GM23338 (cell line): ENCODE results near the gene ADGRB3. TPM values are rescaled to one million over a fixed set of nuclear protein-coding genes. Genes with fewer than 3 reads are reported as not detected.

Experiments used
- ATAC-seq: fragments of 200-7000 bp; cut with Tn5 transposase; 3 replicates; pipeline ENCODE4 v1.9.1; 2020
- DNase-seq: peaks from one replicate; pipeline ENCODE4 v3.0.0-alpha.2; 2015; ENCODE audit warnings: low spot score
- H2AFZ ChIP-seq: fragments of 200-600 bp; sonication (generic); 2 replicates; pipeline ENCODE4 v1.8.0; 2016; ENCODE audit warnings: antibody characterized with exemption, mild to moderate bottlenecking, moderate library complexity
- H3F3A ChIP-seq: fragments of 200-600 bp; sonication (generic); replicated peaks from 2 replicates; pipeline ENCODE4 v1.8.0; 2017; ENCODE audit warnings: antibody characterized with exemption, mixed run types, low read depth
- H3K27ac ChIP-seq: fragments of 200-600 bp; sonication (generic); 2 replicates; pipeline ENCODE4 v1.6.1; 2016; ENCODE audit warnings: low read depth
- H3K27me3 ChIP-seq: fragments of 200-600 bp; sonication (generic); 2 replicates; pipeline ENCODE4 v1.8.0; 2016; ENCODE audit warnings: mild to moderate bottlenecking, mixed run types, moderate library complexity; ENCODE audit not compliant: insufficient read depth
- H3K36me3 ChIP-seq: fragments of 200-600 bp; sonication (generic); 2 replicates; pipeline ENCODE4 v1.8.0; 2016; ENCODE audit warnings: mild to moderate bottlenecking; ENCODE audit not compliant: insufficient read depth
- H3K4me1 ChIP-seq: fragments of 200-600 bp; sonication (generic); 2 replicates; pipeline ENCODE4 v1.8.0; 2016; ENCODE audit warnings: mild to moderate bottlenecking, moderate library complexity; ENCODE audit not compliant: insufficient read depth
- H3K4me2 ChIP-seq: fragments of 200-600 bp; sonication (generic); 2 replicates; pipeline ENCODE4 v1.7.1; 2017; ENCODE audit warnings: mixed run types
- H3K4me3 ChIP-seq: fragments of 200-600 bp; sonication (generic); 2 replicates; pipeline ENCODE4 v1.6.1; 2016; ENCODE audit warnings: mixed run types
- H3K79me2 ChIP-seq: fragments of 200-600 bp; sonication (generic); replicated peaks from 2 replicates; pipeline ENCODE4 v1.8.0; 2017; ENCODE audit warnings: mild to moderate bottlenecking; ENCODE audit not compliant: insufficient read depth
- H3K9me2 ChIP-seq: fragments of 200-600 bp; sonication (generic); 2 replicates; pipeline ENCODE4 v1.8.0; 2017; ENCODE audit not compliant: insufficient read depth
- H4K20me1 ChIP-seq: fragments of 200-600 bp; sonication (generic); replicated peaks from 2 replicates; pipeline ENCODE4 v1.8.0; 2017; ENCODE audit warnings: mild to moderate bottlenecking; ENCODE audit not compliant: insufficient read depth
- H3K27ac Mint-ChIP-seq: 2 replicates; pipeline ENCODE4 v1.8.0; 2020; ENCODE audit warnings: inconsistent platforms, mild to moderate bottlenecking, moderate library complexity, mixed read lengths
- H3K27me3 Mint-ChIP-seq: 3 replicates; pipeline ENCODE4 v1.8.0; 2022; ENCODE audit warnings: low read depth, mild to moderate bottlenecking, moderate library complexity, mixed read lengths, inconsistent platforms; ENCODE audit not compliant: insufficient read depth, poor library complexity
- H3K36me3 Mint-ChIP-seq: 3 replicates; pipeline ENCODE4 v1.8.0; 2021; ENCODE audit warnings: low read depth, mild to moderate bottlenecking, inconsistent platforms, moderate library complexity, mixed read lengths
- H3K4me1 Mint-ChIP-seq: 3 replicates; pipeline ENCODE4 v1.8.0; 2020; ENCODE audit warnings: mild to moderate bottlenecking, inconsistent platforms, mixed read lengths
- H3K4me3 Mint-ChIP-seq: 3 replicates; pipeline ENCODE4 v1.8.0; 2021; ENCODE audit warnings: moderate library complexity, mild to moderate bottlenecking, inconsistent platforms, mixed read lengths
- H3K9me3 Mint-ChIP-seq: 3 replicates; pipeline ENCODE4 v1.8.0; 2020; ENCODE audit warnings: moderate library complexity, mild to moderate bottlenecking, inconsistent platforms, mixed read lengths
- CREB1 ChIP-seq: fragments of 250-450 bp; sonication (Bioruptor Pico); IDR thresholded peaks from 2 replicates; pipeline ENCODE4 v1.5.0; 2020; ENCODE audit warnings: low read depth, mild to moderate bottlenecking, moderate library complexity
- CTCF ChIP-seq, 2 experiments: fragments of 200-600 bp in 1 of 2; sonication (generic) in 1 of 2; conservative IDR thresholded peaks; 2 replicates each; pipeline versions ENCODE4 v1.5.1 to v1.6.1; 2016 to 2017; ENCODE audit warnings: antibody characterized with exemption in 2 of 2, low read depth in 2 of 2, mild to moderate bottlenecking in 2 of 2, moderate library complexity in 1 of 2
- ETS1 ChIP-seq: IDR thresholded peaks from 2 replicates; pipeline ENCODE4 v1.6.1; 2016; ENCODE audit warnings: antibody characterized with exemption
- EZH2phosphoT487 ChIP-seq: fragments of 200-600 bp; sonication (generic); IDR thresholded peaks from one replicate; pipeline ENCODE4 v1.8.1; 2018; ENCODE audit warnings: antibody characterized with exemption; ENCODE audit not compliant: unreplicated experiment
- JUNB ChIP-seq: IDR thresholded peaks from one replicate; pipeline ENCODE4 v1.6.1; 2016; ENCODE audit warnings: antibody characterized with exemption; ENCODE audit not compliant: unreplicated experiment
- NANOG ChIP-seq: IDR thresholded peaks from 2 replicates; pipeline ENCODE4 v1.6.1; 2016; ENCODE audit warnings: antibody characterized with exemption, borderline replicate concordance
- POLR2AphosphoS5 ChIP-seq: IDR thresholded peaks from 2 replicates; pipeline ENCODE4 v1.6.1; 2016; ENCODE audit warnings: antibody characterized with exemption, low read depth
- REST ChIP-seq: IDR thresholded peaks from one replicate; pipeline ENCODE4 v1.6.1; 2018; ENCODE audit warnings: antibody characterized with exemption; ENCODE audit not compliant: unreplicated experiment
- STAT1 ChIP-seq: IDR thresholded peaks from one replicate; pipeline ENCODE4 v1.6.1; 2016; ENCODE audit warnings: antibody characterized with exemption; ENCODE audit not compliant: unreplicated experiment
- ZNF114 ChIP-seq: fragments of 250-450 bp; sonication (Bioruptor Pico); IDR thresholded peaks from 2 replicates; pipeline ENCODE4 v1.5.0; 2020; ENCODE audit warnings: mild to moderate bottlenecking, moderate library complexity
- ZNF331 ChIP-seq: fragments of 250-450 bp; sonication (Bioruptor Pico); IDR thresholded peaks from 2 replicates; pipeline ENCODE4 v1.5.0; 2020; ENCODE audit warnings: low read depth, mild to moderate bottlenecking, moderate library complexity
- ZNF462 ChIP-seq: fragments of 250-450 bp; sonication (Bioruptor Pico); IDR thresholded peaks from 2 replicates; pipeline ENCODE4 v1.5.0; 2020; ENCODE audit warnings: mild to moderate bottlenecking, moderate library complexity
- polyA plus RNA-seq: library from polyadenylated mRNA; unstranded; fragments of >200 nt; fragmentation: Nextera tagmentation; extraction: Ambion mirVana; gene quantifications from 2 replicates; pipeline ENCODE4 v1.2.1, GENCODE V29; 2016
- total RNA-seq: library from RNA; depleted of rRNA; stranded (reverse); fragments of >200 nt; shearing (Covaris generic); gene quantifications from 2 replicates; pipeline ENCODE4 v1.2.3, GENCODE V29; 2014

ADGRB3 gene
- total and polyA plus RNA-seq, 2 experiments from 2014 or later: 0.92 to 4.0 TPM

GRCh38 chr6:68760485-68760884 is 125.4 kb downstream of the ADGRB3 start:
- no peaks in the 10 kb centered on the region for H3K36me3 ChIP-seq
- H3K4me3 ChIP-seq: no peak overlapping the region
- no peaks in the 10 kb centered on the region for H3K9me3 Mint-ChIP-seq
- no peak overlapping the region for H3K27ac Mint-ChIP-seq
- H2AFZ ChIP-seq: no peak overlapping the region
- H3K79me2 ChIP-seq: no peaks in the 10 kb centered on the region
- H3K9me2 ChIP-seq: no peaks in the 10 kb centered on the region
- no peaks in the 10 kb centered on the region for H4K20me1 ChIP-seq
- H3K27me3 ChIP-seq: no peaks in the 10 kb centered on the region
- no peaks in the 10 kb centered on the region for H3F3A ChIP-seq
- no peak overlapping the region for H3K4me3 Mint-ChIP-seq
- H3K36me3 Mint-ChIP-seq: no peaks in the 10 kb centered on the region
- no peak overlapping the region for H3K4me2 ChIP-seq
- H3K27me3 Mint-ChIP-seq: no peaks in the 10 kb centered on the region
- H3K27ac ChIP-seq: no peak overlapping the region
- H3K4me1 Mint-ChIP-seq: no peaks in the 10 kb centered on the region
- ATAC-seq (no peak), DNase-seq (no peak)
- TF ChIP-seq CTCF (conservative IDR thresholded peaks at IDR 0.05; ENCODE audit: low read depth in 2 of 2): no peak
- no peak for TF ChIP-seq REST
- no peak for TF ChIP-seq ETS1
- no peak for TF ChIP-seq EZH2phosphoT487
- no peak for TF ChIP-seq CREB1 (CRISPR knock-in tag)
- no peak for TF ChIP-seq POLR2AphosphoS5
- TF ChIP-seq STAT1: no peak
- TF ChIP-seq ZNF331: no peak
- no peak for TF ChIP-seq JUNB
- TF ChIP-seq ZNF462 (CRISPR knock-in tag): no peak
- no peak for TF ChIP-seq NANOG
- TF ChIP-seq ZNF114: no peak
- no peaks in the 10 kb centered on the region for H3K4me1 ChIP-seq
